Adipose tissue (tissue), 3 donors: ENCODE measurements around the gene POU1F1. TPM values are rescaled to one million over a fixed set of nuclear protein-coding genes. Genes with fewer than 3 reads are reported as not detected.
"Not testable (repeated sequence)": the region's sequence is repeated elsewhere in the genome, so short reads cannot be mapped to it uniquely, and the experiment has no call there.

Source experiments
- H3K27ac ChIP-seq: one replicate; pipeline ENCODE4 v1.5.1; 2013; ENCODE audit warnings: low read depth, low read length
- WGBS, 3 donors: extraction: QIAGEN DNeasy Blood & Tissue Kit; methylation state at CpG; one replicate each; pipeline ENCODE4 v1.1.7; 2013; 5-methylcytosine and 5-hydroxymethylcytosine counted together
- polyA plus RNA-seq, 3 donors: library from polyadenylated mRNA; stranded (reverse); fragments of 200-250 nt; gene quantifications; one replicate each; pipeline ENCODE4 v1.2.3, GENCODE V29; 2013
- donor health status: healthy with polysubstance abuse.
- donor health status: Bipolar disorder and iron deficiency.
- donor health status: healthy.

POU1F1 gene, protein sequence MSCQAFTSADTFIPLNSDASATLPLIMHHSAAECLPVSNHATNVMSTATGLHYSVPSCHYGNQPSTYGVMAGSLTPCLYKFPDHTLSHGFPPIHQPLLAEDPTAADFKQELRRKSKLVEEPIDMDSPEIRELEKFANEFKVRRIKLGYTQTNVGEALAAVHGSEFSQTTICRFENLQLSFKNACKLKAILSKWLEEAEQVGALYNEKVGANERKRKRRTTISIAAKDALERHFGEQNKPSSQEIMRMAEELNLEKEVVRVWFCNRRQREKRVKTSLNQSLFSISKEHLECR
- polyA plus RNA-seq: not detected

DNA sequence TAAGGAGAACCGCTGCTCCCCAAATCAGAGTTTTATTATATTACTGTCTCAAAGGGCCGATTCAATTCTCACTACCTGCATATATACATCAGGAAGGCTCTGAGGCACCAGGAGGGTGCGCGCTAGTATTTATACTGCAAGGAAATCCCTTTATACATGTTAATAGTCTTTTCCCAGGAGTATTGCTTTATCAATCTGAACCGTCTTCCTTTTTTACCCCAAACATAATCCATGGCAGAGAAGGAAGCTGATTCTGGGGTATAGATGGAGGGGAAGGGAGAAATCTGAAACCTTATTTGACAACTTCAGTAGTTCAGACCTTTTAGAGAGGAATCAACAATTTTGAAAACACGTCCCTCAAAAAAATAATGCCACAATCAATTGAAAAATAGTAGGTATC, at the start of gene POU1F1:
POU1F1 (minus strand) TSS at position 101 of the 400 bp plus-strand sequence. CDS start 122 bp downstream, outside the sequence.
- H3K27ac ChIP-seq: no peak within 1 kb of the TSS
- 80 to 92% (median 85%) methylated on average over 6 of the region's 6 CpGs for WGBS, 3 donors

DNA sequence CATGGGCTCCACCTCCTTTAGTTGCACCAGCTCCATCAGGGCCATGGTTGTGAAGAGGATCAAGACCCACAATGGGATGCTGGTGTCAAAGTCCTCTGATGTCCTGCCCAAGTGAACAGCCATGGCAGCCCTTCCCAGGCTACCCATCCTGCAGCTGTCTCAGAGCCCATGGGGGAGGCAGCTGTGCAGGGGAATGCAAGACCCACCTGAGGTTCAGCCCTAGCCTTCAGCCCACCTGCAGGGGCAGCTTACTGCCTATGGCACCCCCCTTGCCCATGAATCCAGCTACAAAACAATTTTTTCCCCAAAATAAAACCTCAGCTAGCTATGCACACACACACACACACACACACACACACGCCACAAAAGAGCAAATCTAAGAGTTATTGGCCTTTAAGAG, 48.2 kb upstream of the POU1F1 start:
- no peak overlapping the region for H3K27ac ChIP-seq
- WGBS, 3 donors: 79 to 84% (median 80%) methylated on average over 1 of the region's 1 CpG

DNA sequence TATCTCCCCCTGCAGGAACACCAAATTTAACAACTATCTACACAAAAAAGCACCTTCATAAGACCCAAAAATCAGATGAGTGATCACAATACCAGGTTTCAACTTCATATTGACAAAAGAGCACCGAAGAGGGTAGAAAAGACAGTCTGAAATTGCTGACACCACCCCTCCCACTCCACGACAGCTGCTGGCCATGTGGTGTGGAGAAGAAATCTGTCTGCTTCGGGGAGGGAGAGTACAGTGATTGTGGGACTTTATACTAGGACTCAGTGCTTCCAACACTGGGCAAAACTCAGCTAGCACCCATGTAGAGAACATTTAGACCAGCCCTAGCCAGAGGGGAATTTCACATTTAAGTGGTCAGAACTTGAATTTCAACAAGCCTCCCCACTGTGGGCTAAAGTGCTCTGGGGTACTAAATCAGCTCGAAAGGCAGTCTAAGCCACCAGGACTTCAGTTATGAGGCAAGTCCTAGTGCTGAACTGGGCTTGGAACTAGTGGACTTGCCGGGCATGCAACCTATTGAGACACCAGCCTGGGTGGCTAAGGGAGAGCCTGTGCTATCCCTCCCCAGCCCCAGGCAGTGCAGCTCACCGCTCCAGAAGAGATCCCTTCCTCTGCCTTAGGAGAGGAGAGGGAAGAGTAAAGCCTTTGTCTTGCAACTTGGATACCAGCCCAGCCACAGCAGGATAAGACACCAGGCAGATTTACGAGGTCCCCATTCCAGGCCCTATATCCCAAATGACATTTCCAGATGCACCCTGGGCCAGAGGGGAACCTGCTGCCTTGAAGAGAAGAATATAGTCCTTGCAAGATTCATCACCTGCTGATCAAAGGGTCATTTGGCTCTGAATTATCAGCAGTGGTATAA, 44.6 kb upstream of the POU1F1 start:
- WGBS, 3 donors: 74 to 81% (median 80%) methylated on average over 7 of the region's 7 CpGs
- no peak overlapping the region for H3K27ac ChIP-seq

DNA sequence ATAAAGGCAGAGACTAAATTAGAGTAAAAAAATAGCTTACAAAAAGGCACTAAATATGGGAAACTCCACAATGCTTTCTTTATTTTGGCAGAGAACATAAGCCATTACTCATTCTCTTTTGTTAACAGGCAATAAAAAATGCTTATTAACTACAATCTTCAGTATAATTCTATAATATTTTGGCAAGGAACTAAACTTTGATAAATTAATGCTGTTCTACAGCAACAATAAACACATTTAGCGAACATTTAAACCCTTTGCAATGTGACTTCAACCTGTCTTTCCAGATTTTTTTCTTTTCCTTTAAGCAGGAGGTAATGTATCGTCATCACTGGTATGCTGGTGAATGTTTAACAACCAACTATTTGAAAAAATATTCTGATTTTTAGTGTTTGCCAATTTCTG, 42.2 kb upstream of the POU1F1 start:
- no peak overlapping the region for H3K27ac ChIP-seq
- WGBS, 3 donors: 31 to 56% (median 42%) methylated on average over 2 of the region's 2 CpGs

DNA sequence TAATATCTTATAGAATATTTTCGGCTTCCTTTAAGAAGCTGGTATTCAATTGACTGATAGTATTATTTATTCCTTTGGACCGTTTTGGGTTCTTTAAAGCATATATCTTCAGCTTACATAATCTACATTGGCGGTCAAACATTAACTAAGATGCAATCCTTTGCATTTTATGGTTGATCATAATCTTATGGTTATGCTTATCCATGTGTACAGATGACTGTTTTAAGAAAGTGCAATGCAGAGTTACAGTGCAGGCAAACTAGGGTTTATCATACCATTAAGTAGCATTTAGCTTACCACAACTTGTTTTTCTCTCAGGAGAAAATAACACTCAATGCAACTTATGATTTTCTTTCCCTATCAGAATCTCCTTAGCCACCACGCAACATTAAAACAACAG, 41.4 kb upstream of the POU1F1 start:
- H3K27ac ChIP-seq: no peak overlapping the region
- WGBS, 3 donors: 62 to 86% (median 82%) methylated on average over 4 of the region's 4 CpGs

DNA sequence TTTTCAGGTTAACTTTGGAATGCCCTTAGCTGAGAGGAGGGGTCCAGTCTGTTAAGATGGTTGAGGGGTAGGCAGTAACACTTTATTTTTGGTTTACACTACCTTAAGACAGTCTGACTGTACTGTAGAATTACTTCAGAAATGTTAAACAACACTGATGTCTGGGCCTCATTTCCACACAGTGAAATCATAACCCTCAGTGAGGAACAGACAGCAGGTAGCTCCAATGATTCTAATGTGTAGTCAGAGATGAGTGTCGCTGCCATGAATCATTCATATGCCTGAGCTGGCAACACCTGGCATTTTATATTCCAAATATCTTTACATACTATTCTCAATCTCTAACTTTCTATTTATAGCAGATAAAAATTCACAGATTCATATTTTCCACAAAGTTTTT, 37.3 kb upstream of the POU1F1 start:
- no peak overlapping the region for H3K27ac ChIP-seq
- WGBS, 3 donors: 85 to 100% (median 91%) methylated on average over 1 of the region's 1 CpG

DNA sequence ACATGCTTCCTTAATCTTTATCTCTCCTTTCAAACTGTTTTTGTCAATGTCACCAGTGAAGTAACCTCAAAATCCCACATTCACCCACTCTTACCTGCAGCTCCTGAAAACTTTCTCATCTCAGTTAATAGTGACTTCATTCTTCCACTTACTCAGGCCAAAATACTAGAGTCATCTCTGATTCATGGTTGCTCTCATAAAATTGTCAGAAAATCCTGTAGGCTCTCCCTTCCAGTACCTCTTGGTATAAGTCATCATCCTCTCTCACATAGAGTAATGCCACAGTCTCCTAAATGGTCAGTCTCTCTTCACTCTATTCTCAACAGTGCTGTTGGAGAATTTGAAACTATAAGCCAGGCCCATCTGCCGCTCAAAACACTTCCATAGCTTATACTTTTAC, 34.9 kb upstream of the POU1F1 start:
- no peak overlapping the region for H3K27ac ChIP-seq
- 88 to 97% (median 92%) methylated on average over 1 of the region's 1 CpG for WGBS, 3 donors

DNA sequence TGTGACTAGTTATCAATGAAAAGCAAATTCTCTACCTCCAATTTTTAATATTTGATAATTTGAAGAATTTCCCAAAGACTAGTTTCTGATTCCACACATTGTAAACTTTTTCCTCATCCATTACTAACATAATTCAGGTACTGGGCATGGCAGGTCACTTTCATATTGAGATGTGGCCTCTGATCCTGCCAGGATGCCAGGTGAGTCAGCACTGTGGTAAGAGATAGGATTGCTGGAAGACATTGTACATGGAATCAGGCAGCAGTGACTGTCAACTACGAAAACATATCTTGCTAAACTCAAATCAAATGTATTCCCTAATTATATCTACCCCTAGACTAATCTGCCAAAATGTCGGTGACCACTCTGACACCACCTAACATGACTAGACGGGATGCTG, 33.2 kb upstream of the POU1F1 start:
- H3K27ac ChIP-seq: no peak overlapping the region
- WGBS, 3 donors: 59 to 93% (median 92%) methylated on average over 3 of the region's 3 CpGs

DNA sequence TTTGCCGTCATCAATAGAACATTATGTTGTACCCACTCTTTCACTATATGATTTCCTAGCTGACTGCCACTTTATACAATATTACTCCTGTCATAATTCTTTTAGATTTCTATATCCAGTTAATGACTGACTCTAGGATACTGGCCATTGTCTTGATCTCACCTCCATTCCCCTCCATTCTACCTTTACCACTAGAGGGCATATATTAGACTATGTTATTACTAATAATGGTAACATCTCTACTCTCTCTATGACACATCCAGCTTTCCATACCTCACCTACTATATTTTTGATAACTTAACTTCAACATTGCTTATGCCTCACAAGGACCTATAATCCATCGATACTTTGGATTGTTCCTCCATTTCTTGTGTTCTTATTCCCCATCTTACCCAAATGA, 31.4 kb upstream of the POU1F1 start:
- H3K27ac ChIP-seq: no peak overlapping the region
- WGBS, 3 donors: 93 to 96% (median 95%) methylated on average over 2 of the region's 2 CpGs

DNA sequence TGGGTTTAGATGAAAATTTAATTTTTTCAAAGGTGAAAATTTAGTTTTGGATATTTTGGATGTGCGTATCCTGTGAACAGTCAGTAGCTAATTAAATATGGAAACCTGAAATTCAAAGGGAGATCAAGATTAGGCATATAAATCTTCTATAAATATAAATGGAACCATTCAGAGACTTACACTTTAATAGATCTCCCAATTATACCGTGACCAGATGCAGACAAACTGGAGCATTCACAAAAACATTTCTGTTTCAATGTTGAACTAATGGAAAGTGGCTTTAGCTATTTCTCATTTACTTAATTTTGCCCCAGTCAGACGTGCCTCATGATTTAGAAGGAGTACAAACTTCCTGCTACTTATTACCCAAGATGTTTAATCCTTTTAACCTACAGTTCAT, 29.1 kb upstream of the POU1F1 start:
- no peak overlapping the region for H3K27ac ChIP-seq
- WGBS, 3 donors: 58 to 83% (median 69%) methylated on average over 3 of the region's 3 CpGs

DNA sequence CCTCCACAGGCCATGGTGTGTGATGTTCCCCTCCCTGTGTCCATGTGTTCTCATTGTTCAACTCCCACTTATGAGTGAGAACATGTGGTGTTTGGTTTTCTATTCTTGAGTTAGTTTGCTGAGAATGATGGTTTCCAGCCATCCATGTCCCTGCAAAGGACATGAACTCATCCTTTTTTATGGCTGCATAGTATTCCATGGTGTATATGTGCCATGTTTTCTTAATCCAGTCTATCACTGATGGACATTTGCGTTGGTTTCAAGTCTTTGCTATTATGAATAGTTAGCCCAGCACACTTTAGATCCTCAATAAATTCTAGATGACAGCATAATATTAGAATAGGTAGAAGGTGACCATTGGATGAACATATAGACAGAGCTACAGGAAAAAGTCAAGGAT, 28.6 kb upstream of the POU1F1 start:
- not testable (repeated sequence) for H3K27ac ChIP-seq
- 81 to 92% (median 89%) methylated on average over 1 of the region's 1 CpG for WGBS, 3 donors

DNA sequence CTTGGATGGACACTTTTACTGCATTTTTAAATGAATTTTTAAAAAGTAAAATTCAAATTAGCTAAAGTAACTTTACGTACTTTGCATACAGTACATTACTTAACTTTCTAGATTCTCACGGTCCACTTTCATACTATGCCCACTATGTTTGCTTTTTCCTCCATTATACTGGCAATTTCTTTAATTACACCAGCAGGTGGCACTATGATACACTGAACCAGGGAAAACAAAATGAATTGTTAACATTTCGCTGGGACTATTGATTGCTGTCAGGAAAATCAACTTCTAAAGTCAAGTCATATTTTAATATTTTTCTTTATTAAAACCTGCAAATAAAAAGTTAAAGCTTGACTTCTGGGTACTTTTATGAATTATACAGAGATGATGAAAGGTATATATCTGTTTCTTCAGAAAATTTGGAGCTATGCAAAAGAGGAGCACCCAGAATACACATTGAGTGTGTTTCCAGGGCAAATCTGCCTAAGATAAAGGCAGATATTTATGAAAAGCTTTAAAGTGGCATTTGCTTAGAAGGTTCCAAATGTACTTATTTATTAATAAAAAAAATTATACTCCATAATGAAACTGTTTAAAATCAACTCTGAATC, 21.8 kb upstream of the POU1F1 start:
- H3K27ac ChIP-seq: no peak overlapping the region
- 5 to 17% (median 16%) methylated on average over 3 of the region's 3 CpGs for WGBS, 3 donors

DNA sequence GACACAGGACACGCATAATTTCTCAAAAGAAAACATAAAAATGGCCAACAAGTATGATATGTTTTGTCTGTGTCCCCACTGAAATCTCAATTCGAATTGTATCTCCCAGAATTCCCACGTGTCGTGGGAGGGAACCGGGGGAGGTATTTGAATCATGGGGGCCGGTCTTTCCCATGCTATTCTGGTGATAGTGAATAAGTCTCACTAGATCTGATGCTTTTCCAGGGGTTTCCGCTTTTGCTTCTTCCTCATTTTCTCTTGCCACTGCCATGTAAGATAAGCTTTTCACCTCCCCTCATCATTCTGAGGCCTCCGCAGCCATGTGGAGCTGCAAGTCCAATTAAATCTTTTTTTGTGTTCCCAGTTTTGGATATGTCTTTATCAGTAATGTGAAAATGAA, 12.1 kb upstream of the POU1F1 start:
- H3K27ac ChIP-seq: no peak overlapping the region
- WGBS, 3 donors: 88 to 93% (median 91%) methylated on average over 8 of the region's 8 CpGs

DNA sequence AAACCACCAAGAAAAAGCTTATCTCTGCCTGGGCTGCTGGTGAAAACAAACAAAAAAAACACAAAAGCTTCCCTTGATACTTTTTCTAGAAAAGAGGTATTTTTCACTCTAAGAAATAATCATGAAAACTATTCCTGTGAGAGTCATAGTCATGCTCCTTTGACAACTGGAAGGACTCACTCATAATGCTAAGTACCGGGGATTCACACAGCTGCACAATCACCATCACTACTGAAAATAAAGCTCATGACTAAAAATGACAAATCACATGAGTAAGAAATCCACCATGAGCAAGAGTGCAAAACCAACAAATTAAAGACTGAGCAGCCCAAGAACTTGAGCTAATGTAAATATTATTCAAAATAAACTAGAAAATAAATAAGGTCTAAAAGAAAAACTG, 10.6 kb upstream of the POU1F1 start:
- 83 to 94% (median 91%) methylated on average over 1 of the region's 1 CpG for WGBS, 3 donors
- H3K27ac ChIP-seq: no peak overlapping the region

DNA sequence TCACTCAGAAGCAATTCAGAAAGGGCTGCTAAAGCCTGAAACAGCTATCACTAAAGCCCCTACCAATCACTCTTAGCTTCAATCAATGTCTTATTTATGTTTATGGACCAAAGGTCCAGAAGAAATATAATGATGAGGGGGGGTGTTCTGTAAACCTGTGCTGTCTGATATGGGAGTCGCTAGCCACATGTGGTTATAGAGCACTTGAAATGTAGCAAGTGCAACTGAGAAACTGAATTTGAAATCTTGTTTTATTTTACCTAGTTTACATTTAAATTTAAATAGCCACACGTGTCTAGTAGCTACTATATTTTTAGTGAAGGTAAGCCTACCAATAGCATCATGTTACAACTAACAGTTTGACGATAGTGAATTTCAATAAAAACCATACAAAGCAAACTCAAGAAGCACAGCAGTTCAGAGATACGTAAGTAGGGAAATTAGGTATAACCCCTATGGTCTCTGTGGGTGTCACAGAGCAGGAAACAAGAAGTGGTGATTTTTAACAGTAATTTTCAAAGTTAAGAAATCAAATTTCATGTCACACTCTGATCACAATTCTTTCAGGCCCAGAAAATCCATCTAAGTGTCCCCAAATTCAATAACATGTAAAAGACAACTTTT, 3.6 kb downstream of the POU1F1 start:
- WGBS, 3 donors: 81 to 96% (median 83%) methylated on average over 4 of the region's 4 CpGs
- no peak overlapping the region for H3K27ac ChIP-seq

DNA sequence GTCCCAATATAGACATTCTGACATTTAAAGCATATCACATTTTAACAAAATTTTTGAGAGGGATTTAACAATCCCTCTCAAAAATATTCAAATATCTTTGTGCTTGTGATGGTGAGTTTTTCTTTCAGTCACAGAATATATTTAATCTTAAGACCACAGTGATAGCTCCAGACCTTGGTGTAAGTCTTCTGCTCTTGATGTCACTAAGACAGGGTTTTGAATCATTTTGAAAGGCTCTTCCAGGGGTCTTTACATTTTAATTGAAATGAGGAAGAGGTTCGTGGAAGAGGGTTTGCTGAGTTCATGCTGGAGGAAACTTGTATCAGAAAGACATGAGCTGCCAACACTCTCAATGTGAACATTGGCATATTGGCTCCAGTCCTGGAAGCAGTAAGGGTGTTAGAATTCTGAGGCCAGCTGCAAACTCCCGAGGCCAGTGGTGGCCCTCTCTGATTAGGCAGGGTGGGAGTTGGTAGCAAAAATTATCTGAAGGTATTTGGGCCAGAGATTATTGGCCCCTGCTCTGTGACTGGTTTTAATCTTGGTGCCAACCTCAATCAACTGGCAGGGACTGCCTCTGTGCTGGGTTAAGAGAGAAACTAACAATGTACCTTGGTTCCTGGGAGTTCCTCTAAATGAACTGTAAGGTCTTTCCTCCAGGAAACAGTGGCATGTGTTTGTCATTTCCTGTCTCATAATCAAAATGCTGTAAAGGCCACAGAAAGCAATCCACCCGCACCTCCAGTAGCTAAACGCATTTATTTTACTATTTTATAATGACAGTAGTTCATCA, 5.3 kb downstream of the POU1F1 start:
- H3K27ac ChIP-seq: no peak overlapping the region
- 34 to 52% (median 40%) methylated on average over 4 of the region's 4 CpGs for WGBS, 3 donors

DNA sequence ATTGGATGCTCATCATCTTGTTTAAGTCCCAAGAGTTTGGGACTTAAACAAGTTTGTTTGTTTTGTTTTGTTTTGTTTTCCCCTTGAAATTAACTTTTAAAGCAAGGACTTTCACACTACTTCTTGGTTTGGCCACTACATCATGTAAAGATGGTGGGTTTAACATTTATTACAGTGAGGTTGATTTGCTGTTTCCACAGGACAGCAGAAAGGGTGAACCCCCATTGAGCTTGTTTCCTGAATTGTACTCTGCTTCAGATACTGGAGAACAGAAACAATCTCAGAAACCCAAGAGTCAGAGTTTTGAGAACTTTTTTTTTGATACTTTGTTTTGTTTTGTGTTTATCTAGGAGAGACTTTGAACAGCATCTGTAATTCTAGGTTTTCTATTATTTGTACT, 6.7 kb downstream of the POU1F1 start:
- H3K27ac ChIP-seq: no peak overlapping the region

DNA sequence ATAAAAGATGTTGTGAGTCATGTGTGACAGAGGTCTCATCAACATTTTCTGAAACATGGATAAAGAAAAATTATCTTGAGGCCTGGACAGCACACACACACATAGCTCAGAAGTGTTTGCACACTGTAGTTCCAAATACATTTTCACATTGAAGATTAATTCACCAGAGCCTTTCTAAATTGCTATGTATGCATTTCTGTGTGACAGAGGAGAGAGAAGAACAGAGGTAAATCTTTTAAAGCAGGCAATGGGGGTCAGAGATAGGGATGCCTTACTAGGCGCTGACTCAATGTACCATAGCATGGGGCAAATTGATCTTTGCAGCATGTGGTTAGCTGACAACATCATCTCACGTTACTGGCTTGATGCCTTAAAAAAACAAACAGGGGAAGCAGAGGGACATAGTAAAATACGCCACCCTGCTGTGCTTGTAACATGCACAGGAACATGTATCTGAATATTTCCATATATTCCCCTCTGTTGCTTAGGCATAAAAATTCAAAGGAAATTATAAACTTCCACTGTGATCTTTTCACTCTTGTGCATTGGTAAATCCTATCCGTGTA, 7.7 kb downstream of the POU1F1 start:
- H3K27ac ChIP-seq: no peak overlapping the region
- 35 to 74% (median 68%) methylated on average over 4 of the region's 4 CpGs for WGBS, 3 donors
